K562 (cell line): ENCODE measurements around the gene IRF5.

Experiments used
- ATF2 ChIP-seq: sonication (generic); formaldehyde crosslinking; IDR thresholded peaks from 2 replicates; pipeline ENCODE4 v1.8.1; 2022; ENCODE audit warnings: missing genetic modification reagents
- CHD1 ChIP-seq: fragments of 200-600 bp; sonication (generic); IDR thresholded peaks from one replicate; pipeline ENCODE4 v1.6.1; 2012; ENCODE audit warnings: mild to moderate bottlenecking, moderate library complexity, low read length, inconsistent platforms
- HNRNPUL1 ChIP-seq: fragments of 200-400 bp; formaldehyde crosslinking; IDR thresholded peaks from 2 replicates; pipeline ENCODE4 v1.6.1; 2017; ENCODE audit warnings: low read length
- MAX ChIP-seq: sonication (generic); formaldehyde crosslinking; IDR thresholded peaks from 2 replicates; pipeline ENCODE4 v1.9.0; 2022; ENCODE audit warnings: mild to moderate bottlenecking, missing genetic modification reagents
- MAZ ChIP-seq, 2 experiments: fragments of 450-650 bp in 1 of 2; sonication (generic) in 1 of 2; formaldehyde crosslinking; IDR thresholded peaks in 1 of 2; conservative IDR thresholded peaks in 1 of 2; 2 replicates each; pipeline versions ENCODE4 v1.4.0 to v1.5.0; 2020; ENCODE audit warnings: mild to moderate bottlenecking in 1 of 2, missing genetic modification reagents in 1 of 2
- POLR2A ChIP-seq: fragments of 450-650 bp; conservative IDR thresholded peaks from 2 replicates; pipeline ENCODE4 v1.6.1; 2016
- STAG1 ChIP-seq: sonication (generic); formaldehyde crosslinking; IDR thresholded peaks from 2 replicates; pipeline ENCODE4 v1.5.0; 2020; ENCODE audit warnings: missing genetic modification reagents, borderline replicate concordance
- ZNF79 ChIP-seq: fragments of 250-450 bp; sonication (Bioruptor Pico); IDR thresholded peaks from 2 replicates; pipeline ENCODE4 v1.4.0; 2020; ENCODE audit warnings: low read depth, mild to moderate bottlenecking, moderate library complexity
- TF ChIP-seq, protein P1 (sequence below): fragments of 250-450 bp; sonication (Bioruptor Pico); IDR thresholded peaks from 2 replicates; pipeline ENCODE4 v1.8.0; 2021; ENCODE audit warnings: borderline replicate concordance, mild to moderate bottlenecking, moderate library complexity; ENCODE audit not compliant: poor library complexity, severe bottlenecking

DNA sequence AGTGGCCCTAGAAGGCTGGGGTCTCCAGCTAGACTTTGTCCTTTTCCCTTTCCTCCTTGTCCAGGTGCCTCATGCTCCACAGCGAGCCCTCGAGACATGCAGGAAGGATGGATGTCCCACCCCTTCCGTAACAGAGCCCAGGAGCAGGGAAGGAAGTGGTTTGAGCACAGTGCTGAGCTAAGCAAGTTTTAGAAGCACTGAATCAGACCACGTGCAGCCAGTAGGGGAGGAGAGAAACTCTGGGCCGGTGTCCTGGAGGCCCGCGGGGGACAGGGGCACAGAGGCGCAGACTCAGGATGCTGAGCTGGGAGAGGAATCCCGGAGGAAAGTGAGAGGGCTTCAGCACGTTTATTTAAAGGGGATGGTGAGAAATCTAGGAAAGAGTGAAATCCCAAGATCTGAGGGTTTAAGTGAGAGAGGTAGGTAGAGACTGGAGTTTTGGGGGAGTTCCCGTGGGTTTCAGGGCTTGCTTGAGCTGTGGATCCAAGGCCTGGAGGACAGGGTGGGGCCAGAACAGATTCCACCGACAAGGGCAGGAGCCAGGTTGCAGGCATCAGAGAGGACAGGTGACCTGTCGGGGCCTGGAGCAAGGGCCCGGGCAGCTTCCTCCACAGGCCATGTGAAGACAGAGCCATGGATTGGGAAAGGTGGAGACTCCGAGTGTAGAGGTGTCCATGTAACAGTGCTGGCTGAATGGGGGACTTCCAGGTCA lies 4.4 kb upstream of the IRF5 start:
- TF ChIP-seq POLR2A (no peak), MAX (CRISPR knock-in tag) (no peak), HNRNPUL1 (no peak), ZNF79 (CRISPR knock-in tag) (no peak), MAZ (CRISPR knock-in tag; conservative IDR thresholded peaks at IDR 0.05 in 1 of 2, IDR thresholded peaks at IDR 0.05 in 1 of 2) (no peak), CHD1 (no peak), STAG1 (CRISPR knock-in tag) (no peak), ATF2 (no peak)
- TF ChIP-seq, protein P1, sequence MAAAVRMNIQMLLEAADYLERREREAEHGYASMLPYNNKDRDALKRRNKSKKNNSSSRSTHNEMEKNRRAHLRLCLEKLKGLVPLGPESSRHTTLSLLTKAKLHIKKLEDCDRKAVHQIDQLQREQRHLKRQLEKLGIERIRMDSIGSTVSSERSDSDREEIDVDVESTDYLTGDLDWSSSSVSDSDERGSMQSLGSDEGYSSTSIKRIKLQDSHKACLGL: no peak
